Ureter (tissue), 1 donor: ENCODE measurements around the gene BFAR. TPM values are rescaled to one million over a fixed set of nuclear protein-coding genes. Genes with fewer than 3 reads are reported as not detected.
"Not testable (repeated sequence)": the region's sequence is repeated elsewhere in the genome, so short reads cannot be mapped to it uniquely, and the experiment has no call there.

Experiments
- DNase-seq: peaks from one replicate; pipeline ENCODE4 v3.0.0-alpha.2; 2020; ENCODE audit warnings: low spot score
- total RNA-seq: library from RNA; stranded (reverse); gene quantifications from one replicate; pipeline ENCODE4 v1.2.4, GENCODE V29; 2023
- donor health status: DM: yes; HTN: yes; CAD: no.

BFAR gene
- total RNA-seq, 1 donor from 2014 or later: 60.3 TPM

DNA sequence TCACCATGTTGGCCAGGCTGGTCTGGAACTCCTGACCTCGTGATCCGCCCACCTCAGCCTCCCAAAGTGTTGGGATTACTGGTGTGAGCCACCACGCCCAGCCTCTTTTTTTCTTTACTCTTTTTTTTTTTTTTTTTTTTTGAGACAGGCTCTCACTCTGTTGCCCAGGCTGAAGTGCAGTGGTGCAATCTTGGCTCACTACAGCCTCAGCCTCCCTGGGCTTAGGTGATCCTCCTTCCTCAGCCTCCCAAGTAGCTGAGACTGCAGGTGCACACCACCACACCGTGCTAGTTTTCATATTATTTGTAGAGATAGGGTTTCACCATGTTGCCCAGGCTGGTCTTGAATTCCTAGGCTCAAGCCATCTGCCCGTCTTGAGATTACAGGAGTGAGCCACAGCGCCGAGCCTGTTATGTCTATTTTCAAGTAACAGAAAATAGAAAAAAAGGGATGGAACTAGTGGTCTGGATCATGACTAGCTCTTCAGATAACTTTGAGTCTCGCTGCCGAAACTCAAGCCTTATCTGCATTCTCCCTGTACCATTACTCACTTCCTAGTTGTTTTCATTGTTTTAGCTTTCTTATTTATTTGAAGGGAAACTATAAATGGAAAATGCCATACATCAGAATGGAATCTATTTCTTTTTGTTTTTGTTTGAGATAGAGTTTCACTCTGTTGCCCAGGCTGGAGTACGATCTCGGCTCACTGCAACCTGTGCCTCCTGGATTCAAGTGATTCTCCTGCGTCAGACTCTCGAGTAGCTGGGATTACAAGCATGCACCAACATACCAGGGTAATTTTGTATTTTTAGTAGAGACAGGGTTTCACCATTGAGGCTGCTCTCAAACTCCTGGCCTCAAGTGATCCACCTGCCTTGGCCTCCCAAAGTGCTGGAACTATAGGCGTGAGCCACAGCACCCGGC is 53.4 kb downstream of the BFAR start:
- DNase-seq: not testable (repeated sequence)

GRCh38 chr16:14694129-14694528 is 61.4 kb downstream of the BFAR start, which contains the start of gene PLA2G10:
PLA2G10 (minus strand) TSS chr16:14694308; CDS start chr16:14694229, 79 bp downstream.
- not testable (repeated sequence) for DNase-seq

- not testable (repeated sequence) for DNase-seq
Observed at GRCh38 chr16:14701859-14702258, 69.1 kb downstream of the BFAR start.

GRCh38 chr16:14702672-14703071 is 69.9 kb downstream of the BFAR start:
- DNase-seq: not testable (repeated sequence)

DNA sequence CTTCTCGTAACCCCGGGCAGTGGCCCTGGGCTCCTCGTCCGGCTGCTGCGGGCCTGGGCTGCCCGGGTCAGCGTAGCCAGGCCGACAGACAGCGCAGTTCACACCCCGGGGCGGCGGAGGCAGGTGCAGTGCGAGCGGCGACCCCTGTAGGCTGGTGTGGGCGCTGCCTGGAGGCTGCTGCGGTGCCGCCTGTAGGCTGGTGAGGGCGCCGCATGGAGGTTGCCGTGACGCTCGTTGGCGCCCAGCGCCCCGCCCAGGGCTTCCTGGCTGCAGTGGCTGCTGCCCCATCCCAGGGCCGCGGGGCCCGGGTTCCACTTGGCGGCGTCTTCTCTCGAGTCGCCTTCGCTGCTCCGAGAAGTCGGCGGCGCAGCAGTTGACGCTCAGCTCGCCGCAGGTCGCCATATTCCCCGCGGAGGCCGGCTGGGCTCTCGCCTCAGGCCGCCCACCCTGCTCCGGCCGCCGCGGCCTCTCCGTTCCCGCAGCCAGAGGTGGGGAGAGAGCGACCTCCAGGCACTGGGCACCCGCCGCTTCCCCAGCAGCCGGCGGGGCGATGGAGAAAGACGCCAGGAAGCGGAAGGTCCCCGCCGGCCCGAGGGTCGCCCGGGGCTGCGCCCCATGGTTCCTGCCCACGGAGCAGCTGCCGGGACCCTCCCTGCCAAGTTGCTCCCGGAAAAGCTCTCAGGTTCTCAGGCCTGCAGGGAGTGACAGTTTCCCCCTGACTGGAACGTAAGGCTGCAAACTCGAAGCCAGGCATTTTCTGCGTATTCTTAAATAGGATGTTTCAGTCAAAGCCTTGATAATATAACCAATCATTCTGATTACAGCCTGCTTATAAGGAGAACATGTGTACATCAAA is 70.6 kb downstream of the BFAR start, which contains the start of gene NPIPA3:
Gene NPIPA3, plus strand, starts transcription at position 256 of the 856 bp plus-strand sequence. CDS start 5,533 bp downstream, outside the sequence.
- not testable (repeated sequence) for DNase-seq

Other genes starting within 250 kb of the BFAR start
- gene PARN, start 2.7 kb upstream of the BFAR start, total RNA-seq: 53.9 TPM
- 1.4 TPM for gene PLA2G10, start 61.4 kb downstream of the BFAR start, total RNA-seq
- 1.6 TPM for gene NPIPA3, start 70.5 kb downstream of the BFAR start, total RNA-seq
- gene NPIPA2, start 109.6 kb downstream of the BFAR start, total RNA-seq: 4.2 TPM
- 87.5 TPM for gene NOMO1, start 200.8 kb downstream of the BFAR start, total RNA-seq